ENCODE measurements around the gene TMEM191C. TPM values are rescaled to one million over a fixed set of nuclear protein-coding genes. Genes with fewer than 3 reads are reported as not detected.
A peak's percentile ranks its signal among the peaks of the same experiment; 100 is the strongest.

The TMEM191C gene
- total and polyA plus RNA-seq, 2 of the 13 experiments (the other 11 are each of a cell fraction or from before 2014, with no cell fraction given): 1.2 to 2.9 TPM

- TF ChIP-seq ZNF687 (CRISPR knock-in tag; IDR thresholded peaks at IDR 0.05): peak; percentile 83
- TF ChIP-seq SPEN (CRISPR knock-in tag; IDR thresholded peaks at IDR 0.05; ENCODE audit: low read depth): no peak
- TF ChIP-seq HOXA3 (CRISPR knock-in tag; IDR thresholded peaks at IDR 0.05): peak; percentile 61; the same call in 1 of the 2 replicates
- peak; percentile 62 for TF ChIP-seq PHF21A (CRISPR knock-in tag; IDR thresholded peaks at IDR 0.05)
- TF ChIP-seq HOXD1 (CRISPR knock-in tag; IDR thresholded peaks at IDR 0.05): peak; percentile 81
- 0 out of 2 replicates have a peak, but pooled peaks have one; percentile 61 for TF ChIP-seq SKIL (CRISPR knock-in tag; IDR thresholded peaks at IDR 0.05; ENCODE audit: borderline replicate concordance)
- 0 out of 2 replicates have a peak, but pooled peaks have one; percentile 24 for TF ChIP-seq MAFF (IDR thresholded peaks at IDR 0.05; ENCODE audit: low read depth, low read length)
- peak; percentile 28; the same call in 1 of the 2 replicates for TF ChIP-seq PITX1 (CRISPR knock-in tag; IDR thresholded peaks at IDR 0.05)
- no peak for TF ChIP-seq CHCHD3 (CRISPR knock-in tag; IDR thresholded peaks at IDR 0.05)
- TF ChIP-seq ZNF574 (CRISPR knock-in tag; IDR thresholded peaks at IDR 0.05): 0 out of 2 replicates have a peak, but pooled peaks have one; percentile 60
- TF ChIP-seq DPF2 (CRISPR knock-in tag; IDR thresholded peaks at IDR 0.05; ENCODE audit: borderline replicate concordance, low read depth): peak; percentile 76
- peak; percentile 89 for TF ChIP-seq CEBPB (IDR thresholded peaks at IDR 0.05; ENCODE audit: borderline replicate concordance, low read depth, low read length)
- peak; percentile 57 for TF ChIP-seq GABPB1 (CRISPR knock-in tag; IDR thresholded peaks at IDR 0.05)
- TF ChIP-seq XRCC5 (optimal IDR thresholded peaks at IDR 0.05; ENCODE audit: low read length): peak; percentile 14
Measured at GRCh38 chr22:21457023-21457787, 10.0 kb upstream of the TMEM191C start (continued).

Data from HepG2 (cell line).